Spleen (tissue), 11 donors: ENCODE data around the gene CARMIL3. TPM values are rescaled to one million over a fixed set of nuclear protein-coding genes. Genes with fewer than 3 reads are reported as not detected.

Experiments
- DNase-seq: peaks from one replicate; pipeline ENCODE4 v3.0.0-alpha.2; 2020
- H3K27ac ChIP-seq, 8 donors: fragments of 200-600 bp; sonication (generic) in 7 of 8; 1 replicate in 4 of 8; 2 replicates in 4 of 8; pipeline versions ENCODE4 v1.5.0 to v1.8.0; 2016 to 2021; ENCODE audit warnings: inconsistent platforms in 4 of 8, mild to moderate bottlenecking in 4 of 8, moderate library complexity in 1 of 8
- H3K27me3 ChIP-seq, 7 donors: fragments of 200-600 bp; sonication (generic) in 6 of 7; replicated peaks in 1 of 7; 1 replicate in 4 of 7; 2 replicates in 3 of 7; pipeline versions ENCODE4 v1.5.0 to v1.8.0; 2016 to 2021; ENCODE audit warnings: inconsistent platforms in 3 of 7, mild to moderate bottlenecking in 1 of 7
- H3K36me3 ChIP-seq, 6 donors: fragments of 200-600 bp; sonication (generic) in 5 of 6; 1 replicate in 4 of 6; 2 replicates in 2 of 6; pipeline versions ENCODE4 v1.5.0 to v1.8.0; 2016 to 2021; ENCODE audit warnings: inconsistent platforms in 2 of 6
- H3K4me1 ChIP-seq, 6 donors: fragments of 200-600 bp; sonication (generic) in 5 of 6; 1 replicate in 3 of 6; 2 replicates in 3 of 6; pipeline versions ENCODE4 v1.5.0 to v1.8.0; 2016 to 2021; ENCODE audit warnings: inconsistent platforms in 3 of 6
- H3K4me3 ChIP-seq, 8 donors: fragments of 200-600 bp; sonication (generic) in 7 of 8; 1 replicate in 4 of 8; 2 replicates in 4 of 8; pipeline versions ENCODE4 v1.5.0 to v1.8.0; 2016 to 2021; ENCODE audit warnings: inconsistent platforms in 4 of 8, mild to moderate bottlenecking in 4 of 8, moderate library complexity in 2 of 8
- H3K9me3 ChIP-seq, 8 donors: fragments of 200-600 bp; sonication (generic) in 7 of 8; 1 replicate in 4 of 8; 2 replicates in 4 of 8; pipeline versions ENCODE4 v1.5.0 to v1.8.0; 2016 to 2021; ENCODE audit warnings: inconsistent platforms in 4 of 8
- CTCF ChIP-seq, 11 experiments: fragments of 200-600 bp in 7 of 11; fragments of 450-650 bp in 4 of 11; sonication (generic) in 4 of 11; IDR thresholded peaks in 8 of 11; conservative IDR thresholded peaks in 3 of 11; 1 replicate in 7 of 11; 2 replicates in 4 of 11; pipeline versions ENCODE4 v1.4.0 to v1.8.0; 2016 to 2021; ENCODE audit warnings: antibody characterized with exemption in 11 of 11, inconsistent platforms in 4 of 11, mild to moderate bottlenecking in 1 of 11
- POLR2A ChIP-seq, 3 donors: fragments of 450-650 bp; IDR thresholded peaks; one replicate each; pipeline ENCODE4 v1.5.1; 2017; ENCODE audit warnings: antibody characterized with exemption in 3 of 3, mild to moderate bottlenecking in 1 of 3
- POLR2AphosphoS5 ChIP-seq, 3 donors: sonication (generic); formaldehyde crosslinking; IDR thresholded peaks; one replicate each; pipeline ENCODE4 v1.5.1; 2017; ENCODE audit warnings: antibody characterized with exemption in 3 of 3
- WGBS, 5 donors: extraction: QIAGEN DNeasy Blood & Tissue Kit in 3 of 5; methylation state at CpG; one replicate each; pipeline versions ENCODE4 v1.1.5 to v1.1.7; 2013 to 2018; 5-methylcytosine and 5-hydroxymethylcytosine counted together
- intact Hi-C: fragments of 100-400 bp; cut with DNase I; formaldehyde crosslinking; loops from one replicate; pipeline ENCODE4 v1.15.0; 2023; ENCODE audit warnings: low total_unique reads
- polyA plus RNA-seq, 3 donors: library from polyadenylated mRNA; stranded (reverse); fragments of 200-250 nt; gene quantifications; one replicate each; pipeline ENCODE4 v1.2.1, GENCODE V29; 2013
- total RNA-seq, 7 donors: library from RNA; depleted of rRNA in 3 of 7; stranded (reverse); fragments of >200 nt in 3 of 7; fragmentation: NEBNext Ultra II Directional in 4 of 7; extraction: Animal tissue kit (Norgen Biotek cat#: 25700) in 4 of 7; gene quantifications; one replicate each; pipeline versions ENCODE4 v1.1.0 to v1.2.1, GENCODE V29; 2016 to 2021
- donor health status: healthy with polysubstance abuse.
- donor health status: DM: no; HTN: no; CAD: no; lungs with moderate emphysema.
- donor health status: DM: no; HTN: no; CAD: no.
- donor health status: Bipolar disorder and iron deficiency.
- donor health status: healthy.
- donor health status: DM: no; HTN: no; CAD: no.
- donor health status: DM: yes; HTN: yes; CAD: no.

Gene CARMIL3
- total and polyA plus RNA-seq, 10 donors, result 0.39 to 3.2 (median 1.4) TPM

GRCh38 chr14:24082411-24083080 lies 30.7 kb downstream of the CARMIL3 start:
- Histone ChIP-seq H3K27me3 (peaks cover 0 to 16% (median 0%) of the 10 kb centered on the region in 7 donors), H3K4me3 (no peak overlapping the region), H3K4me1 (peaks cover 10 to 31% (median 18%) of the 10 kb centered on the region in 6 donors), H3K27ac (no peak overlapping the region), H3K36me3 (no peaks in the 10 kb centered on the region), H3K9me3 (no peaks in the 10 kb centered on the region)
- whole genome bisulfite sequencing, 5 donors, result 84 to 100% (median 91%) methylated on average over 5 of the region's 5 CpGs
- intact Hi-C loops, result no loop called here
- DNase-seq, result no peak
- TF ChIP-seq POLR2A (IDR thresholded peaks at IDR 0.05) (no peak), CTCF (IDR thresholded peaks at IDR 0.05 in 8 of 11, conservative IDR thresholded peaks at IDR 0.05 in 3 of 11) (no peak), POLR2AphosphoS5 (IDR thresholded peaks at IDR 0.05) (no peak)

- Histone ChIP-seq H3K9me3 (no peaks in the 10 kb centered on the region), H3K27ac (no peak overlapping the region), H3K27me3 (peaks cover 0 to 16% (median 0%) of the 10 kb centered on the region in 7 donors), H3K36me3 (no peaks in the 10 kb centered on the region), H3K4me3 (no peak overlapping the region), H3K4me1 (peaks cover 10 to 31% (median 18%) of the 10 kb centered on the region in 6 donors)
- intact Hi-C loops, result no loop called here
- no peak for DNase-seq
- WGBS, 5 donors, result 75 to 87% (median 83%) methylated on average over 3 of the region's 3 CpGs
- TF ChIP-seq POLR2A (IDR thresholded peaks at IDR 0.05) (no peak), CTCF (IDR thresholded peaks at IDR 0.05 in 8 of 11, conservative IDR thresholded peaks at IDR 0.05 in 3 of 11) (no peak), POLR2AphosphoS5 (IDR thresholded peaks at IDR 0.05) (no peak)
Observed at GRCh38 chr14:24083462-24083861, 31.7 kb downstream of the CARMIL3 start.

- Histone ChIP-seq H3K36me3 (no peaks in the 10 kb centered on the region), H3K27me3 (peaks cover 0 to 16% (median 0%) of the 10 kb centered on the region in 7 donors), H3K27ac (no peak overlapping the region), H3K4me1 (peaks cover 10 to 31% (median 18%) of the 10 kb centered on the region in 6 donors), H3K9me3 (no peaks in the 10 kb centered on the region), H3K4me3 (no peak overlapping the region)
- TF ChIP-seq POLR2AphosphoS5 (IDR thresholded peaks at IDR 0.05) (no peak), POLR2A (IDR thresholded peaks at IDR 0.05) (no peak), CTCF (IDR thresholded peaks at IDR 0.05 in 8 of 11, conservative IDR thresholded peaks at IDR 0.05 in 3 of 11) (no peak)
- intact Hi-C loops, result no loop called here
- 88 to 100% (median 93%) methylated on average over 2 of the region's 2 CpGs for WGBS, 5 donors
- DNase-seq, result peak; percentile 44
Observed at GRCh38 chr14:24084440-24084839, 32.6 kb downstream of the CARMIL3 start.

GRCh38 chr14:24085215-24085614 lies 33.4 kb downstream of the CARMIL3 start:
- DNase-seq, result no peak
- WGBS, 5 donors, result 91 to 99% (median 92%) methylated on average over 3 of the region's 3 CpGs
- Histone ChIP-seq H3K36me3 (no peaks in the 10 kb centered on the region), H3K9me3 (no peaks in the 10 kb centered on the region), H3K27ac (no peak overlapping the region), H3K27me3 (peaks cover 0 to 13% (median 0%) of the 10 kb centered on the region in 7 donors), H3K4me3 (no peak overlapping the region), H3K4me1 (peaks cover 10 to 25% (median 16%) of the 10 kb centered on the region in 6 donors)
- TF ChIP-seq POLR2A (IDR thresholded peaks at IDR 0.05), result no peak
- TF ChIP-seq POLR2AphosphoS5 (IDR thresholded peaks at IDR 0.05), result no peak
- TF ChIP-seq CTCF (IDR thresholded peaks at IDR 0.05 in 8 of 11, conservative IDR thresholded peaks at IDR 0.05 in 3 of 11), result no peak
- intact Hi-C loops, result no loop called here
